Activated CD4-positive, alpha-beta memory T cell treated with anti-CD3 and anti-CD28 coated beads, Interleukin-2, amount 10 ng/mL, durations not matched to agents 7 days and 5 days (primary cell): ENCODE results near the gene SPATA16. TPM values are rescaled to one million over a fixed set of nuclear protein-coding genes. Genes with fewer than 3 reads are reported as not detected.

ENCODE experiments used
- CTCF ChIA-PET: fragments of 350-600 bp; sonication (Branson Sonifier 250); formaldehyde crosslinking; loops from one replicate; lab custom pipeline; 2021; ENCODE audit warnings: antibody characterized with exemption, inconsistent platforms; lab: Charles Lee
- POLR2A ChIA-PET: fragments of 350-600 bp; sonication (Branson Sonifier 250); formaldehyde crosslinking; loops from one replicate; lab custom pipeline; 2021; ENCODE audit warnings: antibody characterized with exemption; lab: Charles Lee
- DNase-seq: peaks from one replicate; pipeline ENCODE4 v3.0.0-alpha.2; 2020
- H3K27ac Mint-ChIP-seq: one replicate; pipeline ENCODE4 v1.8.0; 2021; ENCODE audit warnings: mild to moderate bottlenecking, mixed read lengths
- H3K27me3 Mint-ChIP-seq: one replicate; pipeline ENCODE4 v1.8.0; 2021; ENCODE audit warnings: mixed read lengths
- H3K36me3 Mint-ChIP-seq: one replicate; pipeline ENCODE4 v1.8.0; 2021; ENCODE audit warnings: low read depth, mixed read lengths
- H3K4me1 Mint-ChIP-seq: one replicate; pipeline ENCODE4 v1.8.0; 2021; ENCODE audit warnings: mixed read lengths
- H3K4me3 Mint-ChIP-seq: one replicate; pipeline ENCODE4 v1.8.0; 2021; ENCODE audit warnings: mild to moderate bottlenecking, mixed read lengths
- H3K9me3 Mint-ChIP-seq: one replicate; pipeline ENCODE4 v1.8.0; 2021; ENCODE audit warnings: mixed read lengths
- total RNA-seq, 2 experiments: library from RNA; stranded (reverse); gene quantifications; one replicate each; pipeline ENCODE4 v1.2.3, GENCODE V29; 2021

The SPATA16 gene
- total RNA-seq, 2 experiments from 2014 or later = not detected

DNA sequence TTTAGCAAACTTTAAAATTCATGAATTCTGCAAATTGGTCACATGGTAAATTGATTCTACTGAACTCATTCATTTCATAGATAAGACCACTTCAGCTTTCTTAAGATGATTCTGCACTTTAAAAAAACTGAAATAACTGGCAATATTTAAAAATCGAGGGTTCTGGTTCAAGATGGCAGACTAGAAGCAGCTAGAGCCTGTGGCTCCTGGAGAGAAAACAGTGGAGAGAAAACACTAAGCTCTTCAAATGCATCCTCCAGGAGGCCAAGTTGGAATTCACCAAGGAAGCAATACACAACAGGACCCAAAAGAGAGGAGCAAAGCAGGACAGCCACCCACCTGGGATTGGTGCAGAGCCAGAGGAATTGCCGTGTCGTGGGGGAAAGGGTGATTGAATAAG is 132.1 kb downstream of the SPATA16 start:
- DNase-seq = no peak
- ChIA-PET POLR2A (no interaction called here), CTCF (no interaction called here)
- no peaks in the 10 kb centered on the region for H3K27me3 Mint-ChIP-seq
- H3K4me3 Mint-ChIP-seq = no peak overlapping the region
- H3K9me3 Mint-ChIP-seq = no peaks in the 10 kb centered on the region
- no peak overlapping the region for H3K27ac Mint-ChIP-seq
- no peaks in the 10 kb centered on the region for H3K4me1 Mint-ChIP-seq
- H3K36me3 Mint-ChIP-seq = no peaks in the 10 kb centered on the region

DNA sequence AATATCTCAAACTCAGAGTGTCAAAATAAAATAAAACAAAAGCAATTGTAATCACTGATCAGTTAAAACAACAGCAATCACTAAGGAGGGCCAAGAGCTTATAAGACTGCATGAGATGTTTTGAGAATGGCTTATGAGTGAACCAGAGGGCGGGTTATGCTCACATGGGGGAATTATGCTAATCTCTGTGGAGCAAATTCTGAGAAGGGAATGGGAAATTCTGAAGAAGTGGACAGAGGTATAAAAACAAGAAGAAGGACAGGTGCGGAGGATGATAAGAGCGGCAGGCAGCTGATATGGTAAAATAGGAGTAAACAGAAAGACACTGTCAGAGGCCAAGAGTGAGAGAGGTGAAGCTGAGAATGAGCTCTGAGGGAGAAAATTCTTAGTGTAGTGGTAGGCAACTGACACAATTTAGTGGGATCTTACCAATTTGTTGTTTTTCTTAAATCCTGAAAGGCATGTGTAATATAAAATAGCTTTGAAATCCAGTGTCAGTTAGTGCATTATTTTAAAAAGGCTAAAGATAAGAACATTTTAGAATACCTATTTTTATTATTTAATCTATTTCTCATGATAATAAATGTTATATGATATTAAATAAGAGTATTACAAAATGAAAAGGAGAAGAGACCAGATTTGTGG is 133.8 kb downstream of the SPATA16 start:
- Mint-ChIP-seq H3K36me3 (no peaks in the 10 kb centered on the region), H3K4me1 (no peaks in the 10 kb centered on the region), H3K9me3 (no peaks in the 10 kb centered on the region), H3K4me3 (no peak overlapping the region), H3K27me3 (no peaks in the 10 kb centered on the region), H3K27ac (no peak overlapping the region)
- DNase-seq = no peak
- ChIA-PET POLR2A (no interaction called here), CTCF (no interaction called here)

DNA sequence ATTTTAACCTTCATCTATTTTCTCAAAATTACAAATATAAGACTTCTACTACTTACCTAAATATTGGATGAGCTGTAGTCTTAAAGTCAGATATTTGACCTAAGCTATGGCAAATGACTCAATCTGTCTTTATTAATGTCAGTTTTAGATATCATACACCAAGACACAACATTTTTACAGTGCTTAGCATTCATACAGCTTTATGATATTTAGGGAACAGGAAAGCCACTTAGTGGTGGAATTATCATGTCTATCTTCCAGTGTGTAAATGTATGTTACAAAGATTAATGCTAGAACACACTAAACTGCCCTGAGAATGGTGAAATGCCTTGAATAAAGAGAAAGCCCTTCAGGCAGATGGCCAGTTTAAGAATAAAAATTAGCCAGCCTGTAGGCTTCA is 135.0 kb downstream of the SPATA16 start:
- ChIA-PET CTCF (no interaction called here), POLR2A (no interaction called here)
- Mint-ChIP-seq H3K4me1 (no peaks in the 10 kb centered on the region), H3K9me3 (no peaks in the 10 kb centered on the region), H3K27me3 (no peaks in the 10 kb centered on the region), H3K36me3 (no peaks in the 10 kb centered on the region), H3K27ac (no peak overlapping the region), H3K4me3 (no peak overlapping the region)
- DNase-seq = no peak

DNA sequence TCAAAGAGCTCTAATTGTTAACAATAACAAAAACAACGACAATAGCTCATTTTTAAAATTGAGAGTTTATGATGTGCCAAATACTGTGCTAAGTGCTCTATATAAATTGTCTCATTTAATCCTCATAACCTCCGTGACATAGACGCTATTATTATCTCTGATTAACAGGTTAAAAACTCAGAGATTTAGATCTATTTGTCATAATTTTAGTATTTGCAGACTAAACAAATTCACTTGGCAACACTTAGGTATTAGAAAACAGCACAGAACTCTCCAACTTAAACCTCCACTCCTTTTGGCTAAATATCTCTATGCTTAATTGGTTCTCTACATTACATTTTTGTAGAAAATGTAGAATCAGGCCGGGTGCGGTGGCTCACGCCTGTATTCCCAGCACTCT is 136.4 kb downstream of the SPATA16 start:
- POLR2A ChIA-PET = no interaction called here
- no peak overlapping the region for H3K4me3 Mint-ChIP-seq

DNA sequence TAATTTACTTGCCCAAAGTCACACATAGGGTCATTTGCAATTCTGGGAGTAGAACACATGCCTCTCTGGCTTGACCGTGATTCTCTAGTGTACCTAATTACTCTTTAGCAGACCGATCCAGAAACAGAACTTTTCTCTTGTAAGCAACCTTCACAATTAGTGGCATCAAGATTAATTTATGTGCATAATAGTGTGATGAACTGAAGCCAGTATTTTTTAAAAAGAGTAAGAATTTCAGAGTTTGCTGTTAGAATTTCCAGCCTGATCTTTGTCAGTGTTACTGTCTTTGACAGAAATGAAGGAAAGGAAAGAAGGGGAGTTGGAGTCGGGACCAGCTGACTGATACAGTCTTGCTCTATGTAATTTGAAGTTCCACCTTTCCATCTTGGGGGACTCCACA is 137.1 kb downstream of the SPATA16 start:
- CTCF ChIA-PET = no interaction called here
- Mint-ChIP-seq H3K27ac (no peak overlapping the region), H3K27me3 (no peaks in the 10 kb centered on the region), H3K4me1 (no peaks in the 10 kb centered on the region), H3K36me3 (no peaks in the 10 kb centered on the region), H3K4me3 (no peak overlapping the region), H3K9me3 (no peaks in the 10 kb centered on the region)
- DNase-seq = no peak
- POLR2A ChIA-PET = no interaction called here

More for the DNA sequence above, 136.4 kb downstream of the SPATA16 start:
- Mint-ChIP-seq H3K36me3 (no peaks in the 10 kb centered on the region), H3K27ac (no peak overlapping the region), H3K4me1 (no peaks in the 10 kb centered on the region), H3K9me3 (no peaks in the 10 kb centered on the region), H3K27me3 (no peaks in the 10 kb centered on the region)
- CTCF ChIA-PET = no interaction called here
- no peak for DNase-seq

DNA sequence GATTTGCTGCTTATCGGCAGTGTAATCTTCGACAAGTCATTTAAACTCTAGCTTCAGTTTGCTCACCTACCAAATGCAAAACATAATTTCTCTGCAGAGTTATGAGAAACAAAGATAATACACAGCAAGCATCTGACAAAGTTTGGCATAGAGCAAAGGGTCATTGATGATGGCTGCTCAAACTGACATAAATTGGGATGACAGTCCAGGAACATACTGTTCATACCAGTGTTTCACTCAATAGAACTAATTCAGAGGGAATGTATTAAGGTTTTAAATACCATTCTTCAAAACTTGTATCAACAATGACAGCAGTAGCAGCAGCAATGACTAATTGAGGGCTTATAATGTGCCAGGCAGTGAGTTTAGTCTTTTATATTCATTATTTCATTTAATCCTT is 137.6 kb downstream of the SPATA16 start:
- DNase-seq = no peak
- no peaks in the 10 kb centered on the region for H3K4me1 Mint-ChIP-seq
- H3K27me3 Mint-ChIP-seq = no peaks in the 10 kb centered on the region
- CTCF ChIA-PET = no interaction called here
- H3K9me3 Mint-ChIP-seq = no peaks in the 10 kb centered on the region
- H3K27ac Mint-ChIP-seq = no peak overlapping the region
- no peaks in the 10 kb centered on the region for H3K36me3 Mint-ChIP-seq
- no peak overlapping the region for H3K4me3 Mint-ChIP-seq
- POLR2A ChIA-PET = no interaction called here

DNA sequence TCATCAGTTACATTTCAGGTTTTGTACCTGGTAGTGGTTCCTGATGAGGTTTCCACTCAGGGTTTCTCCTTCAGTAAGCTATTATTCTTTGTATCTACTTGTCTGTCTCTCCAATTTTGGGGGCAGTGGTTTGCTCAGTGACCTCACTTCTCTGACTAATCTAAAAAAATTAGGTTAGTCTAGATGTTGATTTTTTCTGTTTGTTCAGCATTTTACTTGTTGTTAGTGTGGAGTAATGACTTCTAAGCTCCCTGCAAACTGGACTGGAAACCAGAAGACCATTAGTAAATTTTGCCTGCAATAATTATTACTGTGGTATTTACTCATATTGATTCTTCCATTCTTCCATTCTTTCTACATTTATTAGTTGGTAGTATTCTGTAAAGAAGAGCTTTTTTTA is 139.4 kb downstream of the SPATA16 start:
- Mint-ChIP-seq H3K27me3 (no peaks in the 10 kb centered on the region), H3K27ac (no peak overlapping the region), H3K36me3 (no peaks in the 10 kb centered on the region), H3K4me3 (no peak overlapping the region), H3K9me3 (no peaks in the 10 kb centered on the region), H3K4me1 (no peaks in the 10 kb centered on the region)
- ChIA-PET POLR2A (no interaction called here), CTCF (no interaction called here)
- no peak for DNase-seq

DNA sequence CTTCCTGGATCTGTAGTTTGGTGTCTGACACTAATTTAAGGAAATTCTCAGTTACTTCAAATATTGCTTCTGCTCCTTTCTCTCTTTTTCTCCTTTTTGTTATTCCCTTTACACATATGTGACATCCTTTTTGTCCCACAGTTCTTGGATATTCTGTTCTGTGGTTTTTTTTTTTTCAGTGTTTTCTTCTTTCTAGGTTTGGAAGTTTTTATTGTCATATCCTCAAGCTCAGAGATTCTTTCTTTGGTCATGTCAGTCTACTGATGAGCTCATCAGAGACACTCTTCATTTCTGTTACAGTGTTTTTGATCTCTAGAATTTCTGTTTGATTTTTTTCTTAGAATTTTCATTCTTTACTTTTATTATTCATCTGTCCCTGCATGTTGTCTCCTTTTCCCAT is 140.5 kb downstream of the SPATA16 start:
- POLR2A ChIA-PET = no interaction called here
- no peak for DNase-seq
- H3K4me3 Mint-ChIP-seq = no peak overlapping the region
- no peaks in the 10 kb centered on the region for H3K27me3 Mint-ChIP-seq
- H3K9me3 Mint-ChIP-seq = no peaks in the 10 kb centered on the region
- H3K36me3 Mint-ChIP-seq = no peaks in the 10 kb centered on the region
- CTCF ChIA-PET = no interaction called here
- no peaks in the 10 kb centered on the region for H3K4me1 Mint-ChIP-seq
- no peak overlapping the region for H3K27ac Mint-ChIP-seq

DNA sequence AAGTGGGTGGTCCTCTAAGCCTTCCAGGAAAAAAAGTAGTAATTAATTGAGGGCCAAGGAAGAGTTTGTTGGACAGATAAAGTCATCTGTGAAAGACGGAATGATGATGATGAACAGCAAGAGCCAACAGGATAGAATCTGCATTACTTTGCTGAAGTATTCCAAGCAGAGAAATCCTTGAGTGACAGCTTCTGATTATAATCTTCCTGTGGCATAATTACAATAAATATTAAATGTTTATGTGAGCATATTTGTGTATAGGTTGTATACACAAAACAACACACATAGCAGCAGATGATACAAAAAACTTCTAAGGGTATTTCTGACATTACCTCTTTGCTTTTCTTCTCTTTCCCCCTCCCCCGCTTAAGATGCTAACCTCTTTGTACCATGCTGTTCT is 147.6 kb downstream of the SPATA16 start:
- no peak overlapping the region for H3K27ac Mint-ChIP-seq
- no peaks in the 10 kb centered on the region for H3K4me1 Mint-ChIP-seq
- ChIA-PET CTCF (no interaction called here), POLR2A (no interaction called here)
- no peaks in the 10 kb centered on the region for H3K27me3 Mint-ChIP-seq
- no peak for DNase-seq
- no peak overlapping the region for H3K4me3 Mint-ChIP-seq
- no peaks in the 10 kb centered on the region for H3K36me3 Mint-ChIP-seq
- no peaks in the 10 kb centered on the region for H3K9me3 Mint-ChIP-seq

DNA sequence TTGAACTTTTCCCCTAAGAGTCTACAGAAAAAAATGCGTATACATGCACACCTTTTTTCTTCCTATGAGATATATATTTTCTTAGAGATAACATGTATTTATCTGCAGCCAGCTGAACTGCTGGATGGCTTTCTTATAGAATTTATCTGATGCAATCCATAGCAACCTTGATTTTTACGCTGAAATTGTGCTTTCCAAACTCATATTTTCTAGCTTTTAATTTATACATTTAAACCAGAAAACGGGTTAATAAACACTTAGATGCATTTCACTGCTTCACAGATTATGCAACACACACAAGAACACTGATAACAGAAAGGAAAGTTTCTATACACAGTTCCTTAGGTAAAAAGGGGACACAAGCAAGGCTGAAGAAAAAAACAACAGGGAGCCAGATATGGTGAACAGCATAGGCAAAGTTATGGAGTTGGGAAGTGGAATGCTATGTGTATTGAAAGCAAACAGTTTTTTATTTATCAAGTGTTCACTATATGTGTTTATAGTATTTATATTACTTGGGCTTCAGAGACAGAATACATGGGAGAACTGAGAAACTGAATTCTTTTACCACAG is 149.5 kb downstream of the SPATA16 start:
- ChIA-PET CTCF (no interaction called here), POLR2A (no interaction called here)
- no peaks in the 10 kb centered on the region for H3K4me1 Mint-ChIP-seq
- H3K9me3 Mint-ChIP-seq = no peaks in the 10 kb centered on the region
- no peak overlapping the region for H3K4me3 Mint-ChIP-seq
- no peak for DNase-seq
- no peaks in the 10 kb centered on the region for H3K36me3 Mint-ChIP-seq
- no peaks in the 10 kb centered on the region for H3K27me3 Mint-ChIP-seq
- H3K27ac Mint-ChIP-seq = no peak overlapping the region

DNA sequence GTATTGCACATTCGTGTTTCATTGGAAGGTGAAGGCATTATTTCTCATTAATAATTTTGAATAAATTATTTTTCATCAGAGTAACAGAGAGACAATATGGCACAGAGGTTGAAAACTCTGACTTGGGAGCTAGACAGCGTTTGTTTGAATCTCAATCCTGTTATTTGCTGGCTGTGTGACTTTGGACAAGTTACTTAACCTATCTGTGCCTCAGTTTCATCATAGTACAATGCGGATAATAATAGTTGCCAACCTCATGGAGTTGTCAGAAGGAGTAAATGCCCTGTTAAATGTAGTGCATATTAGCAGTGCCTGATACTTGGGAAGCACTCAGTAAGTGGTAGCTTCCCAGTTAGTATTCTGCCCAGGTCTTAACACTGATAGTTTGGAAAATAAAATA is 151.7 kb downstream of the SPATA16 start:
- Mint-ChIP-seq H3K27ac (no peak overlapping the region), H3K4me3 (no peak overlapping the region), H3K4me1 (no peaks in the 10 kb centered on the region), H3K36me3 (no peaks in the 10 kb centered on the region), H3K9me3 (no peaks in the 10 kb centered on the region), H3K27me3 (no peaks in the 10 kb centered on the region)
- ChIA-PET POLR2A (no interaction called here), CTCF (no interaction called here)
- no peak for DNase-seq

DNA sequence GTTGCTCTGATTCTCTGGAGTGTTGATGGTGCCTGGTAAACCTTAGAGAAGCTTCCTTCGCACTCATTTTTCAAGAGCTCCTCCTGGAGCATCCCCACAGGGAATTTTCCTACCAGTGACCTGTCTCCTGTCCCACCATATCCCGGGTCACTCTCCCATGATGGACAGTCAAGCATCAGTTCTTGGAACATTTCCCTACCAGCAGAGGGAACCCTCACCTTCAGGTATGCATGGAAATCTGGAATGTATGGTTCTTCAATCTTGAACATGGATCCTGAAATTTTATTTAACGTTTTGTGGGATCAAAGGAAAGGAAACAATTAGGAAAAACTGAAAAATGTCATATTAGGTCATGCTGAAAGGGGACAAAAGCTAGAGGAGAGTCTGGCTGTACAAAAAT is 153.8 kb downstream of the SPATA16 start:
- ChIA-PET POLR2A (no interaction called here), CTCF (no interaction called here)
- no peak overlapping the region for H3K27ac Mint-ChIP-seq
- H3K4me1 Mint-ChIP-seq = no peaks in the 10 kb centered on the region
- no peaks in the 10 kb centered on the region for H3K9me3 Mint-ChIP-seq
- no peak overlapping the region for H3K4me3 Mint-ChIP-seq
- H3K36me3 Mint-ChIP-seq = no peaks in the 10 kb centered on the region
- no peaks in the 10 kb centered on the region for H3K27me3 Mint-ChIP-seq
- DNase-seq = no peak

DNA sequence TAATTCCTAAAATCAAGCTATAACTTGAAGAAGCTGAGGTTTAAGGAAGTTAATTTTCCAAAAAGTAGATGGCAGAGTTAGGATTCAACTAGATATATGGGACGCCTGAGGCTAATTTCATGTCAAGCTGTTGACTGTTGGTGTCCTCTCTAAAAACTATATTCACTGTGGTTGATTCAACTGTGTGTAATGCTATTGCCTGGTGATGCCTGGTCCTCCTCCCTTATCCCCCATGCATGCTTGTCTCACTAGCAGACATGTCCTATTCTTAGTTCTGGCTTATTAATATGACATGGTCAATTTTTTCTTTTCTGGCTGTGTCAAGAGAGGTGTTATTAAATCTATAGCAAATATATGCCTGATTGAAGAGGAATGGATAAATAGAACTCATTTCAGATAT is 156.1 kb downstream of the SPATA16 start:
- Mint-ChIP-seq H3K27ac (no peak overlapping the region), H3K36me3 (no peaks in the 10 kb centered on the region), H3K4me1 (no peaks in the 10 kb centered on the region), H3K27me3 (no peaks in the 10 kb centered on the region), H3K9me3 (no peaks in the 10 kb centered on the region), H3K4me3 (no peak overlapping the region)
- CTCF ChIA-PET = no interaction called here
- no peak for DNase-seq
- POLR2A ChIA-PET = no interaction called here

DNA sequence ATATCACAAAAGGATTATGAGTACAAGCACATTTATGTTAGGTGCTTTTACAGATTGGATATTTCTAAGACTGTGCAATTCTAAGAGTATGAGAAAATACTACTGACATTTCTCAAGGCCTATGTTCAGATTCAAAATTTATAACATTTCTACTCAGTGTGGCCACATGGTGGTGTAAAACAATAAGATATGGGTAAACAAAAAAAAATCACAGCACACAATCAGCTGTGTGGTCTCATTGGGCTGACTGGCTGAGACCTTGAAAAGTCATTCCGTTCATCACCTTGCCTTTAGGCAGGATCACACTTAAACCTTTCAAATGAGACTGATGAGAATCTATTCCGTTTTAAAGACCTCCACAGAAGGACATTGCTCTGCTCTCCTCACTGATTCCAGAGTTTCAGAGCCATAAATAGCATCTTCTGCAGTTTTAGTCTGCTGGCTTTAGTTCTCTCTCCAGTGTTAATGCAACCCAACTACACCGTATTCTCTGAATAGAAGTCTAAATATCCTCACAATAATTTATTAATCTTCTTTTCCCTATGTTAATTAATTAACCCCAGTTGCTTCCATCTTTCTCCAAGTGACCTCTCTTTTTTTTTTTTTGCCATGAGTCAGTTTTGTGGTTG is 158.2 kb downstream of the SPATA16 start:
- Mint-ChIP-seq H3K27me3 (no peaks in the 10 kb centered on the region), H3K36me3 (no peaks in the 10 kb centered on the region), H3K27ac (no peak overlapping the region), H3K4me1 (no peaks in the 10 kb centered on the region), H3K9me3 (no peaks in the 10 kb centered on the region), H3K4me3 (no peak overlapping the region)
- POLR2A ChIA-PET = no interaction called here
- no peak for DNase-seq
- CTCF ChIA-PET = interaction anchor here (0.7 kb wide), 1 partner anchor 11 kb away, joined by 3 read pairs; no protein-coding TSS in a partner anchor
